Skin of body (tissue), 2 donors: ENCODE data around the gene DHTKD1. TPM values are rescaled to one million over a fixed set of nuclear protein-coding genes. Genes with fewer than 3 reads are reported as not detected.
A peak's percentile ranks its signal among the peaks of the same experiment; 100 is the strongest.
"Not testable (repeated sequence)": the region's sequence is repeated elsewhere in the genome, so short reads cannot be mapped to it uniquely, and the experiment has no call there.

Experiments
- DNase-seq: peaks from one replicate; lab custom pipeline; 2025; lab: John Stamatoyannopoulos, UW
- total RNA-seq: library from RNA; depleted of rRNA; stranded (reverse); fragments of >200 nt; gene quantifications from one replicate; pipeline ENCODE4 v1.2.3, GENCODE V29; 2014

DHTKD1 gene
- total RNA-seq, 1 donor from 2014 or later, result 19.5 TPM

GRCh38 chr10:12062754-12063482 lies 5.8 kb upstream of the DHTKD1 start:
- no peak for DNase-seq

GRCh38 chr10:12063483-12063818 lies 5.3 kb upstream of the DHTKD1 start:
- DNase-seq, result no peak

DNA sequence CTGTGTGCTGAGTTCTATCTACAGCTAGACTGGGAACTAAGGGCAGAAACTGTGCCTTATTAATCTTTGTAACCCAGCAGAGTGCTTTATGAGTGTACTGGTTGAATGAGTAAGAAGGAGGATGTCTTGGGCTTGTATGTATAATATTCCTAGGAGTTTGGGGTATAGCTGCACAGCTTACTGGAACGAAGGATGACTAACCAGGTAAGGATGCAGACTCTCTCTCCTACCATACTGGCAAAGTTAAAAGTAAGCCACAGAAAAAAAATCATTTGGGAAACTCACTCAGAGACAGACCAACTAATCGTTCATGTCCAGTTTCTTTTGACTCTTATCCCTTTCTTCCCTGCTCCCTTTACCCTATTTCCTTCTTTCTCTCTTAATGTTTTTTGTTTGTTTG lies 1.4 kb upstream of the DHTKD1 start:
- DNase-seq, result no peak

- not testable (repeated sequence) for DNase-seq
These were observed 2.7 kb downstream of the DHTKD1 start for GRCh38 chr10:12071441-12071840.

DNA sequence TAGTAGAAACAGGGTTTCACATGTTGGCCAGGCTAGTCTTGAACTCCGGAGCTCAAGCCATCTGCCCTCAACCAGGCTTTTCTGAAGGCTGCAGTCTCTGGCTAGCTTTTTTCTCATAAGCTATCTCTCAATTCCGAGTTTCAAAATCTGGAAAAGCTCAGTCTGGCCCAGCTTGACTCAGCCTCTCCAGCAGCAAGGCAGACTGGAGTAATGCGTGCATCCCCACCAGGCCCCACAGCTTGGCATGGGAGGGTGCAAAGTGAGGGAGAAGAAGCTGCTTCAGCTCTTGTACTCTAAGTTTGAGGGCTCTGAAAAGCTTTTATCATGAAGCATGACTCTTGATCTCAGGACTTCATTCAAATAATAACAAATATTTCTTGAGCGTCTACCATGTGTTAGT lies 4.8 kb downstream of the DHTKD1 start:
- no peak for DNase-seq

DNA sequence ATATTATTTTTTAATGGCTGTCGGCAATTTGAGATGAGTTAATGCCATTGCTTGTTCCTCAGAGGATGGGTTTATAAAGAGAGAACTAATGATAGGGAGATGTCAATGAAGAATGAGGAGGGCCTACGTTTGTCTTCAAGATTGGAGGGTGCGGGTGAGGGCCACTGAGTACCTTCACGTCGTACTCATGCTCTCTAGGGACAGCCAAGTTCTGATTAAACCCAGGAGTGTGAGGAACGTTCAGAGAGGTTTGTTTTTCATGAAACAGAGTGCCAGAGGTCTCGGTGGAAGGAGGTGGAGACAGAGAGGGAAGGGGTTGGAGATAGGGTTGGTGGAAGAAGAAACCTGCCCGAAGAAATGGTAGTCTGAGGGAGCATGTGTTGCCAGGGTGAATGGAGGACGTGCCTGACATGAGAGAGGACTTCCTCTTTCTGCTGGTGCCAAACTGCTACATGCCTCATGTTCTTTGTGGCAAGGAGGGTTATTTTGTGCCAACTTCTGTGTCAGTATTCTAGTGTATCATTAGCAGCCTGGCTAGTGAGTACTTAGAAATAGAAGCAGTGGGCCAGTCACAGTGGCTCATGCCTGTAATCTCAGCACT lies 8.9 kb downstream of the DHTKD1 start:
- DNase-seq, result no peak

DNA sequence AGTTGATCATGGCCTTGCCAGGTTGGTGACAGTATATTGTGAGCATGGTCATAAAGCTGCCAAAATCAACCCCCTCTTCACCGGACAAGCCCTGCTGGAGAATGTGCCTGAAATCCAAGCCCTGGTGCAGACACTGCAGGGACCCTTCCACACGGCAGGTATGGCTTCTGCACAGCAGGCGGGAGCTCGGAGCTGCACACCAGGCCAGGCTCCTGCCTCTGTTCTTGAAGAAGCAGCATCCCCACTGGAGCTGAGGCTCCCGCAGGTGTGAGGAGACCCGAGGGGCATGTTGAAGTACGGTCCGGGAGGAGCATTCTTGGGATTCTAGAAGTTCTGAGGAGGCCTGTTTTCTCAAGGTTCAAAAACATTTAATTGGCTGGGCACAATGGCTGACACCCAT lies 12.7 kb downstream of the DHTKD1 start:
- DNase-seq, result no peak

DNA sequence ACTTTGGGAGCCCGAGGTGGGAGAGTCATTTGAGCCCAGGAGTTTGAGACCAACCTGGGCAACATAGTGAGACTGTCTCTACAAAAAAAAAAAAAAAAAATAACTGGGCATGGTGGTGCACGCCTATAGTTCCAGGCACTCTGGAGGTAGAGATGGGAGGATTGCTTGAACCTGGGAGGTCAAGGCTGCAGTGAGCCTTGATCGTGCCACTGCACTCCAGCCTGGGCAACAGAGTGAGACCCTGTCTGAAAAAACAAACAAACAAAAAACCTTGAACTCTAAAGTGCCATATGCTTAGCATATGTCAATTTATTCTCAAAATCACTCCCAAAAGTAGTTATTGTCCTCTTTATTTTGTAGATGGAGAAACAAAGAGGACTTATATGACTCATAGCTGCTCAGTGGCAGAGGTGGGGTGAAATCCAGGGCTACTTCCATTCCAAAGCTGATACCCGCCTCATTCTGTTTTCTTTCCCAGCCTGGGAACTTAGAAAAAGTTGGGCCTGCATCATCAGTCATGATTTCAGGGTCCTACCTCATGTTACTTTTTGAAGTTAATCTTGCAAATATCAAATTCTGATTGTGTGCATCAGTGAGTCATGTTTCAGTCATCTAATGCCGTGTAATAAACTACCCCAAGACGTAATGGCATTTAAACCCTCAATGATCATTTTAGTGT lies 13.3 kb downstream of the DHTKD1 start:
- DNase-seq, result no peak

DNA sequence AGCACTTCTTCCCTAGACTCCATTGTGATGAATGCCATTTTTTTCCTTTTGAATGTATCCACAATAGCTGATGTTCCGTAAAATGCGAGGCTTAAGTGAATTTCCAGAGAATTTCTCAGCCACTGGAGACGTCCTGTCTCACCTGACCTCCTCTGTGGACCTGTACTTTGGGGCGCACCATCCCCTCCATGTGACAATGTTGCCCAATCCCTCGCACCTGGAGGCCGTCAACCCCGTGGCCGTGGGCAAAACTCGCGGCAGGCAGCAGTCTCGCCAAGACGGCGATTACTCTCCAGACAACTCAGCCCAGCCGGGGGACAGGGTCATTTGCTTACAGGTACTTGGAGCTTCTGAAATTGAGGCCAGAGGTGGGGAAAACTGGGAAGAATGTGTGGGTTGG lies 20.2 kb downstream of the DHTKD1 start:
- no peak for DNase-seq

DNA sequence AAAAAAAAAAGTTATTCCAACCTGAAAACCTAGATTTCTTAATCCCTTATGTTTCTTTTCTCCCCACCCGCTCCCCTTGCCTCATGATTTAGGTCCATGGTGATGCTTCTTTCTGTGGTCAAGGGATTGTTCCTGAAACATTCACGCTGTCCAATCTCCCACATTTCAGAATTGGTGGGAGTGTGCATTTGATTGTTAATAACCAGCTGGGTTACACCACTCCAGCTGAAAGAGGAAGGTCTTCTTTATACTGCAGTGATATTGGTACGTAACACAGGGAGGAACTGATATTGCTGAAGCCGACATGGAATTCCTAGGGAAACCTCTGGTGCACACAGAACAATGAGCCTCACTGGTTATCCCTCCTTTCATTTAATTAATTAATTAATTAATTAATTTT lies 22.7 kb downstream of the DHTKD1 start:
- DNase-seq, result no peak

DNA sequence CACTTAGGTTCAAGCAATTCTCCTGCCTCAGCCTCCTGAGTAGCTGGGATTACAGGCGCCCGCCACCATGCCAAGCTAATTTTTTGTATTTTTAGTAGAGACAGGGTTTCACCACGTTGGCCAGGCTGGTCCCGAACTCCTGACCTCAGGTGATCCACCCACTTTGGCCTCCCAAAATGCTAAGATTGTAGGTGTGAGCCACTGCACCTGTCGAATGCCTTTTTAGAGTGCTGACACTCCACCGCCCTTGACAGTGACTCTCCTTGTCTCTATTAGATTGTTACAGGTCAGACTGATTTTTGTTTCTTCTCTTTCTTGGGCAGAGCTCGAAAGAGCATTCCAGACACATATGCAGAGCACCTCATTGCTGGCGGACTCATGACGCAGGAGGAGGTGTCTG lies 28.6 kb downstream of the DHTKD1 start:
- not testable (repeated sequence) for DNase-seq

- DNase-seq, result no peak
These were observed 29.0 kb downstream of the DHTKD1 start for GRCh38 chr10:12097791-12098190.

DNA sequence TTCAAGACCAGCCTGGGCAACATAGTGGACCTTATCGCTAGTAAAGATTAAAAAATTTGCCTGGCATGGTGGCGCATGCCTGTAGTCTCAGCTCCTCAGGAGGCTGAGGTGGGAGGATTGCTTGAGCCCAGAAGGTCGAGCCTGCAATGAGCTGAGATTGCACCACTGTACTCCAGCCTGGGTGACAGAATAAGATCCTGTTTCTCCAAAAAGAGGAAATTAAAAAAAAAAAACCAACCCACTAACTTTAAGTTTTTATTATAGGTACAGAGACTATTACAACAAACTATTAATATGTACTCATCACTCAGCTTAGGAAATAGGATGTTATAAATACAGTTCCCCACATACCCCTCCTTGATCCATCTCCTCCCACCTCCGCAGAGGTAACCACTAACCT lies 30.2 kb downstream of the DHTKD1 start:
- no peak for DNase-seq

- no peak for DNase-seq
These were observed 35.0 kb downstream of the DHTKD1 start for GRCh38 chr10:12103802-12104201.

DNA sequence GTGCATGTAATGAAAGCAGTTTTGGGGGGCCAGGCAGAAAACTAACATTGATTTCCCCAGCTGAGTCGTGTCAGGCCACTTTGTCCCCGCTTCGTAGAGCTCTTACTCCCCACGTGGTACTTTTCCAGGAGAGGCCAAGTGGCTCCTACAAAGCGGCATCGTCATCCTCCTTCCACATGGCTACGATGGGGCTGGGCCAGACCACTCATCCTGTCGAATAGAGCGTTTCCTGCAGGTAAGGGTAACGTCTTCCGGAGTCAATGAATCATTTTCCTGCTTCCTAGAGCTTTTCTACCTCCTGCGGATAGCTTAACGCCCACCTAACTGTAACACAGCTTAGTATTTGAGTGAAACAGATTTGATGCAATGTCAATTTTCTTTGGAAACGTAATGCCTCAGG lies 39.0 kb downstream of the DHTKD1 start:
- DNase-seq, result no peak

- no peak for DNase-seq
These were observed 40.5 kb downstream of the DHTKD1 start for GRCh38 chr10:12109286-12109685.

- DNase-seq, result no peak
These were observed 42.8 kb downstream of the DHTKD1 start for GRCh38 chr10:12111528-12111927.

DNA sequence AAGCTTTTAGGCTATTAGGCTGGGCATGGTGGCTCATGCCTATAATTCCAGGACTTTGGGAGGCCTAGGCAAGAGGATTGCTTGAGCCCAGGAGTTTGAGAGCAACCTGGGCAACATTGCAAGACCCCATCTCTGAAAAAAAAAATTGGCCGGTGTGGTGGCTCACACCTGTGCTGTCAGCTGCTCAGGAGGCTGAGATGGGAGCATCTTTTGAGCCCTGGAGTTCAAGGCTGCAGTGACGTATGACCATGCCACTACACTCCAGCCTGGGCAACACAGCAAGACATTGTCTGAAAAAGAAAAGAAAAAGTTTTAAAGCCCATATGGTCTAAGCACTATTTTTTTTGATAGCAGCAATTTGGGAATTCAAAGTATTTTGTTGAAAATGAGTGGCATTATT lies 44.9 kb downstream of the DHTKD1 start:
- no peak for DNase-seq

DNA sequence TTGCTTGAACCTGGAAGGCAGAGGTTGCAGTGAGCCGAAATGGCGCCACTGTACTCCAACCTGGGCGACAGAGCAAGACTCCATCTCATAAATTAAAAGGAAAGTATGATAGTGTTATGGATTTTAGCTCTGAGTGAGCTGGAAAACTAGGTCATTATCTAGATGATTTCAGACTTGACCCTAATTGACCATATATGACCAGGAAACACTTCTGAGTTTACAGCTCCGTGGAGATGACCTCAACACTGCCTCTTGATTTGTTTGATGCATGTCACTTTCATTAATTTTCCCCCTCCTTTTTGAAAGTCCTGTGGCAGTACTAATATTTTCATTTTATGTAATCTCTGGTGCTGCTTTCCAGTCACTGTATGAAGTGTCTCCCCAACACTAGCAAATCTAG lies 52.9 kb downstream of the DHTKD1 start:
- DNase-seq, result no peak

DNA sequence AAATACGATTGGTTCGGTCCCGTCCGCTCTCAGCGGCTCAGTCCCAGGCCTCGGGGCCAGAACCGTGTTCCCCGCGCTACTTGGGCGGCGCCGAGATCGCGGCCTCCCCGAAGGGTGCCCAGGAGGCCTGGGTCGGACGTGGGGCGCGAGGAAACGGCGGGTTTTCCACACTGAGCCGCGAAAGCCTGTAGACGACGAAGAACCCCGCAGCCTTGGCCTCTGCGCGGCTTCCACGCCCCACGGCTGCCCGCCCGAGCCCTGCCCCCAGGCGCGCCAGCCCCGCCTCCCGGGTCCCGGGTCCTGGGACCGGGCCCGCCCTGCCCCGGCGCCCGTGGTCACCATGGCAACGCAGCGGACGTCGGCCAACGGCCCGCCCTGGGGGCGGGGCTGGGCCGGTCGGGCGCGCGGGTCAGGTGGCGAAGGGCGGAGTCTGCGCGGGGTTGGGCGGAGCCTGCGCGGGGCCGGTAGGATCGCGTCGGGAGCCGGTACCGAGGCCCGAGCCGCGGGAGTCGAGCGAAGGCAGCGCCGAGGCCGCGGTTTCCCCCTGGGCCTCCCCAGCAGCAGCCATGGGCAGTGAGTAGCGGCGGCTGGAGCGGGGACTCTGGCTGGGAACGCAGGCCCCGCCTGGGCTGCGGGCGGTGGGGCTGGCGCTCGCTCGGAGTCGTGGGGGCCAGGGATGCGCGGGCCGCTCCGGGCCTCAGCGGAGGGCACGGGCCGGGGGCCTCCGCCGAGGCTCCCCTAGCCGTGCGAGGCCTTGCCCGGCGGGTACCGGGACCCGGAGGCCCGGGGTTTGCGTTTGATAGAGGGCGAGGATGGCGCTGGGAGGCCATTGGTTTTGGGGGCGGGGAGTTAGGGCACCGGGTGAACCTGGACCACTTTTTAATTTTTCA lies 60.7 kb downstream of the DHTKD1 start, which contains the start of gene SEC61A2:
TSS of gene SEC61A2 (plus strand) at position 456 of the 890 bp plus-strand sequence. CDS start at position 567, 111 bp downstream.
- peak; percentile 87 for DNase-seq

DNA sequence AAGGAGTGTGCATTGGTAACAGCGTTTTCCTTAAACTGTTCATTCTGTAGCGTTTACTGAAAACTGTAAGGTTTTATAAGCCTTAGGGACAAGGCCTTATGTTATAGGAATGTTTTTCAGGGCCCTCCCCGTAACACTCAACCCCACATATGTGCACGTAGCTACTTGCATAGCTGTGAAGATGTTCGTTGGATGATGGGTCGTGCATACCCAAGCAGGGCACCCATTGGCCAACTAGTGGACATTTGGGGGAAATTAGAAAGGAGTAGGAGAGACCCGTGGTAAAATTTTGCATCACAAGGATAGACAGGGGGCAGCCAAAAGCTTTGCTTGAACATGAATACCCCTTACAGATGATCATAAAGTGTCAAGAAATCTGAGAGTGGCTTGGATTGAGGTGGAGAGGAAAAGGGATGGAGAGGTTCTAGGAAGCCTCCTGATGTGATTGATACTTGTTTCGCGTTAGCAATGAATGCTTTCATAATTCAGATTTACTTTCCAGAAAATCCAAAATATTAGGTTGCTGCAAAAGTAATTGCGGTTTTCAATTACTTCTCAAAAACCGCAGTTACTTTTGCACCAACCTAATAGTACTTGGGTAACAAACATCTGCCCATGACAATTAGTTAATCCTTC lies 61.6 kb downstream of the DHTKD1 start:
- DNase-seq, result peak; percentile 50
